ENCODE results near the gene USP17L27. TPM values are rescaled to one million over a fixed set of nuclear protein-coding genes. Genes with fewer than 3 reads are reported as not detected.
"Not testable (repeated sequence)": the region's sequence is repeated elsewhere in the genome, so short reads cannot be mapped to it uniquely, and the experiment has no call there.

USP17L27 gene, protein sequence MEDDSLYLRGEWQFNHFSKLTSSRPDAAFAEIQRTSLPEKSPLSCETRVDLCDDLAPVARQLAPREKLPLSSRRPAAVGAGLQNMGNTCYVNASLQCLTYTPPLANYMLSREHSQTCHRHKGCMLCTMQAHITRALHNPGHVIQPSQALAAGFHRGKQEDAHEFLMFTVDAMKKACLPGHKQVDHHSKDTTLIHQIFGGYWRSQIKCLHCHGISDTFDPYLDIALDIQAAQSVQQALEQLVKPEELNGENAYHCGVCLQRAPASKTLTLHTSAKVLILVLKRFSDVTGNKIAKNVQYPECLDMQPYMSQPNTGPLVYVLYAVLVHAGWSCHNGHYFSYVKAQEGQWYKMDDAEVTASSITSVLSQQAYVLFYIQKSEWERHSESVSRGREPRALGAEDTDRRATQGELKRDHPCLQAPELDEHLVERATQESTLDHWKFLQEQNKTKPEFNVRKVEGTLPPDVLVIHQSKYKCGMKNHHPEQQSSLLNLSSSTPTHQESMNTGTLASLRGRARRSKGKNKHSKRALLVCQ
- total RNA-seq, result not detected

DNA sequence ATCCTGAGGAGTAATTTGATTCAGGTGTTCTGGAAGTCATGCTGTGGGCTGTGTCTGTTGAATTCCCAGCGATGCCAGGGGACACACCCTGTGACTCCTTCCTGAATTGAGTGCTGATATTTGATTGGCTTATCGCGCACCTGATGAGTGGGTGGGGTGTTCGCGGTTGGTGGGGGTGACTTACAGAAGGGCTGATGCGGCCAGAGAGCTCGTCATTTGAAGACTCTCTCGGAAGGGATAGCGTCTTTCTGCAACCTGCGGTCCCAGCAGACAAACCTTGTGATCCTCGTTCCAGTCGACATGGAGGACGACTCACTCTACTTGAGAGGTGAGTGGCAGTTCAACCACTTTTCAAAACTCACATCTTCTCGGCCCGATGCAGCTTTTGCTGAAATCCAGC, at the start of gene USP17L27:
Gene USP17L27 (plus strand): TSS at position 301 of the 400 bp plus-strand sequence. CDS start 0 bp downstream, at position 301.
- H3K27ac ChIP-seq; H3K4me1 ChIP-seq; H3K27me3 ChIP-seq; ATAC-seq; intact Hi-C loops (cut with DNase I; ENCODE audit: low total_unique reads); in situ Hi-C loops (cut with MboI; ENCODE audit: low sequenced_read_pairs in 4 of 4); DNase-seq; H3K4me3 ChIP-seq; H3K9me3 ChIP-seq; H3K36me3 ChIP-seq: not testable (repeated sequence)

DNA sequence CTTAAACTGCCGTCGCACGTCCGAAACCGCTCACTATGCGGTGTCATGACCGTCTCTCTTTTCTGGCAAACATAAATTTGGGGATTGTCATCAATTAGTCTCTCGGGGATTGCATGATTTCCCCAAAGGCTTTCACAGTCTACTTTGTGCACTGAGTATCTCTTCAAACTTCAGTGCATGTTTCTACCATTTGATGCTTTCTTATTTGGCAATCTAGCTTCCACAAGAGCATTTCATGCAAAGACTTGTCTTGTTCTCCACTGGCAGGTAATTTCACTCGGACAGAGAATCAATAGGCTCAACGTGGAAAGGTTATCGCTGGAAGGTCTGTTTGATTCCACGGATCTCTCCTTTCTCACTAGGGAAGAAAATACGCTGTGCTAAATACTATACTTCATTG, 19.8 kb upstream of the USP17L27 start:
- H3K36me3 ChIP-seq; H3K27me3 ChIP-seq; DNase-seq; H3K4me1 ChIP-seq; in situ Hi-C loops (cut with MboI; ENCODE audit: low sequenced_read_pairs in 4 of 4); intact Hi-C loops (cut with DNase I; ENCODE audit: low total_unique reads); H3K9me3 ChIP-seq; ATAC-seq; H3K27ac ChIP-seq; H3K4me3 ChIP-seq: not testable (repeated sequence)

- in situ Hi-C loops (cut with MboI; ENCODE audit: low sequenced_read_pairs in 4 of 4); ATAC-seq: not testable (repeated sequence)
These were observed 19.1 kb upstream of the USP17L27 start, which contains the start of gene USP17L24 for GRCh38 chr4:9324865-9325264. Gene USP17L24, plus strand, starts transcription at chr4:9325165. Its CDS starts 0 bp downstream, at chr4:9325165.

GRCh38 chr4:9329611-9330010, 14.3 kb upstream of the USP17L27 start, which contains the start of gene USP17L25:
Gene USP17L25, plus strand, starts transcription at chr4:9329911. Its CDS starts 0 bp downstream, at chr4:9329911.
- intact Hi-C loops (cut with DNase I; ENCODE audit: low total_unique reads); H3K9me3 ChIP-seq; H3K36me3 ChIP-seq; H3K27me3 ChIP-seq; H3K4me3 ChIP-seq; in situ Hi-C loops (cut with MboI; ENCODE audit: low sequenced_read_pairs in 4 of 4); ATAC-seq; H3K4me1 ChIP-seq; DNase-seq; H3K27ac ChIP-seq: not testable (repeated sequence)

More at GRCh38 chr4:9324865-9325264, 19.1 kb upstream of the USP17L27 start, which contains the start of gene USP17L24:
- H3K27me3 ChIP-seq; H3K4me1 ChIP-seq; H3K27ac ChIP-seq; H3K4me3 ChIP-seq; H3K9me3 ChIP-seq; intact Hi-C loops (cut with DNase I; ENCODE audit: low total_unique reads); H3K36me3 ChIP-seq; DNase-seq: not testable (repeated sequence)

GRCh38 chr4:9334358-9334757, 9.6 kb upstream of the USP17L27 start, which contains the start of gene USP17L26:
Gene USP17L26, plus strand, starts transcription at chr4:9334658. Its CDS starts 0 bp downstream, at chr4:9334658.
- in situ Hi-C loops (cut with MboI; ENCODE audit: low sequenced_read_pairs in 4 of 4); intact Hi-C loops (cut with DNase I; ENCODE audit: low total_unique reads); DNase-seq: not testable (repeated sequence)

GRCh38 chr4:9339103-9339502, 4.8 kb upstream of the USP17L27 start, which contains the start of gene USP17L5:
Gene USP17L5, plus strand, starts transcription at chr4:9339403. Its CDS starts 0 bp downstream, at chr4:9339403.
- H3K36me3 ChIP-seq; H3K9me3 ChIP-seq; DNase-seq; H3K27ac ChIP-seq; ATAC-seq; H3K27me3 ChIP-seq; H3K4me3 ChIP-seq; H3K4me1 ChIP-seq; intact Hi-C loops (cut with DNase I; ENCODE audit: low total_unique reads); in situ Hi-C loops (cut with MboI; ENCODE audit: low sequenced_read_pairs in 4 of 4): not testable (repeated sequence)

More at GRCh38 chr4:9334358-9334757, 9.6 kb upstream of the USP17L27 start, which contains the start of gene USP17L26:
- not testable (repeated sequence) for H3K9me3 ChIP-seq, H3K27me3 ChIP-seq, H3K4me3 ChIP-seq, H3K4me1 ChIP-seq, ATAC-seq, H3K36me3 ChIP-seq, H3K27ac ChIP-seq

GRCh38 chr4:9348593-9348992, 4.6 kb downstream of the USP17L27 start, which contains the start of gene USP17L28:
Gene USP17L28, plus strand, starts transcription at chr4:9348893. Its CDS starts 0 bp downstream, at chr4:9348893.
- in situ Hi-C loops (cut with MboI; ENCODE audit: low sequenced_read_pairs in 4 of 4); H3K27ac ChIP-seq; ATAC-seq; intact Hi-C loops (cut with DNase I; ENCODE audit: low total_unique reads); DNase-seq; H3K4me1 ChIP-seq; H3K4me3 ChIP-seq; H3K27me3 ChIP-seq; H3K9me3 ChIP-seq; H3K36me3 ChIP-seq: not testable (repeated sequence)

- ATAC-seq; H3K4me1 ChIP-seq; H3K4me3 ChIP-seq; H3K9me3 ChIP-seq; H3K27ac ChIP-seq; in situ Hi-C loops (cut with MboI; ENCODE audit: low sequenced_read_pairs in 4 of 4); H3K27me3 ChIP-seq; DNase-seq; intact Hi-C loops (cut with DNase I; ENCODE audit: low total_unique reads); H3K36me3 ChIP-seq: not testable (repeated sequence)
These were observed 6.9 kb downstream of the USP17L27 start for GRCh38 chr4:9350866-9351265.

GRCh38 chr4:9353338-9353737, 9.4 kb downstream of the USP17L27 start, which contains the start of gene USP17L29:
Gene USP17L29, plus strand, starts transcription at chr4:9353638. Its CDS starts 0 bp downstream, at chr4:9353638.
- H3K4me3 ChIP-seq, H3K4me1 ChIP-seq: not testable (repeated sequence)

DNA sequence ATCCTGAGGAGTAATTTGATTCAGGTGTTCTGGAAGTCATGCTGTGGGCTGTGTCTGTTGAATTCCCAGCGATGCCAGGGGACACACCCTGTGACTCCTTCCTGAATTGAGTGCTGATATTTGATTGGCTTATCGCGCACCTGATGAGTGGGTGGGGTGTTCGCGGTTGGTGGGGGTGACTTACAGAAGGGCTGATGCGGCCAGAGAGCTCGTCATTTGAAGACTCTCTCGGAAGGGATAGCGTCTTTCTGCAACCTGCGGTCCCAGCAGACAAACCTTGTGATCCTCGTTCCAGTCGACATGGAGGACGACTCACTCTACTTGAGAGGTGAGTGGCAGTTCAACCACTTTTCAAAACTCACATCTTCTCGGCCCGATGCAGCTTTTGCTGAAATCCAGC, 18.9 kb downstream of the USP17L27 start, which contains the start of gene USP17L30:
Gene USP17L30 (plus strand): TSS at position 301 of the 400 bp plus-strand sequence. CDS start 0 bp downstream, at position 301.
- ATAC-seq; H3K27ac ChIP-seq; H3K4me1 ChIP-seq; H3K4me3 ChIP-seq; H3K36me3 ChIP-seq; intact Hi-C loops (cut with DNase I; ENCODE audit: low total_unique reads); H3K9me3 ChIP-seq; H3K27me3 ChIP-seq; DNase-seq; in situ Hi-C loops (cut with MboI; ENCODE audit: low sequenced_read_pairs in 4 of 4): not testable (repeated sequence)

More at GRCh38 chr4:9353338-9353737, 9.4 kb downstream of the USP17L27 start, which contains the start of gene USP17L29:
- in situ Hi-C loops (cut with MboI; ENCODE audit: low sequenced_read_pairs in 4 of 4); H3K27ac ChIP-seq; H3K36me3 ChIP-seq; ATAC-seq; H3K9me3 ChIP-seq; intact Hi-C loops (cut with DNase I; ENCODE audit: low total_unique reads); H3K27me3 ChIP-seq; DNase-seq: not testable (repeated sequence)

DNA sequence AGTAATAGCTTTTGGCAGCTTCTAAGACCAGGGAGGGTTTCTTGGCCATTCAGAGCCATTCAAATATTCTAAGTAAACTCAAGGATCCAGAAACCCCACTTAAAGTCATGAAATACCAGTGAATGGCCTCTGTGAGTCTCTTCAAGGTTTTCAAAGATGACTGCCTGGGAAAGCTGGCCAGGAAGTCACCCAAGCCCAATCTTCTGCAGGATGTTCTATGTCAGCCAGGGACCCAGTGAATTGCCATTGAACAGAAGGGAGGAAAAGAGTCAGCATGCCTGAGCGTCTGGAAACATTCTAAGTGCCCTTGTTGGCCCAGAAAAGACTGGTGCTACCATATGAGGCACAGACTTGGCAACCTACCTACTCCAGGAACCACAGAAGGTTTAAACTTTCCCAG, 35.9 kb downstream of the USP17L27 start:
- ATAC-seq; DNase-seq; intact Hi-C loops (cut with DNase I; ENCODE audit: low total_unique reads): not testable (repeated sequence)

More for the DNA sequence above, 35.9 kb downstream of the USP17L27 start:
- H3K9me3 ChIP-seq; H3K4me1 ChIP-seq; H3K36me3 ChIP-seq; in situ Hi-C loops (cut with MboI; ENCODE audit: low sequenced_read_pairs in 4 of 4); H3K4me3 ChIP-seq; H3K27ac ChIP-seq; H3K27me3 ChIP-seq: not testable (repeated sequence)
